MM.1S (cell line): Measurements from ENCODE around the gene ATP1A4.

ENCODE experiments used
- CTCF ChIP-seq: fragments of 300-600 bp; sonication (generic); IDR thresholded peaks from 2 replicates; pipeline ENCODE4 v1.5.1; 2016; ENCODE audit warnings: antibody characterized with exemption, low read length, mixed read lengths
- EZH2 ChIP-seq: fragments of 300-600 bp; sonication (generic); optimal IDR thresholded peaks from 2 replicates; pipeline ENCODE3; 2017; ENCODE audit warnings: low read depth, mild to moderate bottlenecking, antibody characterized with exemption, low read length, mixed read lengths
- EZH2phosphoT487 ChIP-seq: fragments of 300-600 bp; sonication (generic); IDR thresholded peaks from 2 replicates; pipeline ENCODE4 v1.6.1; 2018; ENCODE audit warnings: antibody characterized with exemption, low read length

- TF ChIP-seq CTCF (no peak), EZH2 (no peak), EZH2phosphoT487 (no peak)
Measured at GRCh38 chr1:160162931-160163330, 11.5 kb downstream of the ATP1A4 start.
